ENCODE results near the gene AADAC. TPM values are rescaled to one million over a fixed set of nuclear protein-coding genes. Genes with fewer than 3 reads are reported as not detected.
"Not testable (repeated sequence)": the region's sequence is repeated elsewhere in the genome, so short reads cannot be mapped to it uniquely, and the experiment has no call there.

AADAC gene
- total RNA-seq, 1 experiment from 2014 or later: not detected

DNA sequence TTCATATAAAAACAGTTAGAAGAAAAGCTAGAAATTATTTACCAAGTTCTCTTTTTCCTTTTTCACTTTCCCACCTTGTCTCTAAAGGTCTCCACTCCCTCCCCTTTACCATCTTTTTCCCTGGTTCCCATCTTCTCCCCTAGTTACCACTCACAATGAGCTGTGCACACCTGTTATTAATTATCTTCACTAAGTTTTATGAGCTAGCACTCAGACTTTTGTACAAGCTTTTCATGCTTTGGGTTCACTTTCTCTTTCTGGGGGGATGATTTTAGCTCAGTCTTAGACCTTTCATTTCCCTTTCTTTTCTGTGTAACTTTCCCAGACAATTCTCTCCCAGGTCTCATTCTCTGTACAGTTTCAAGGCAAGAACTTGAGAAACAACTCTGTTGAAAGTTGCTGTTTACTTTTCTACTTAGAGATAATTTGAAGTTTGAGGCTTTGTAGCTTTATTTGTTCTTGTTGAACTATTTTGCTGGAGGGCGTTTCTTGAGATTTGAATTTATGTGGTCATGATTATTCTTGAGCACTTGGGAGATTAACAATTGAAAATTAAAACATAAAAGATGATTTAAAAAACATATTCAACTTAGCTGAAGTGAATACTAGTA is 24.0 kb upstream of the AADAC start:
- DNase-seq: no peak
- H3K27ac ChIP-seq: no peak overlapping the region

DNA sequence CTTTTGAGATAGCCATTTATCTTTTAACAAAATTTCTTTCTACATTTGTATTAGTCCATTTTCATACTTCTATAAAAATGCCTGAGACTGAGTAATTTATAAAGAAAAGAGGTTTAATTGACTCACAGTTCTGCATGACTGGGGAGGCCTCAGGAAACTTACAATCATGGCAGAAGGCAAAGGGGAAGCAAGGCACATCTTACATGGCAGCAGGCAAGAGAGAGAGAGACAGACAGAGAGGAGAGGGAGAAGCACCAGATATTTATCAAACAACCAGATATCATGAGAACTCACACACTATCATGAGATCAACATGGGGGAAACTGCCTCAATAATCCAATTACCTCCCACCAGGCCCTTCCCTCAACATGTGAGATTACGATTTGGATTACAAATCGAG is 23.2 kb upstream of the AADAC start:
- not testable (repeated sequence) for DNase-seq; H3K36me3 ChIP-seq; H3K4me1 ChIP-seq; H3K27ac ChIP-seq; H3K27me3 ChIP-seq; H3K4me3 ChIP-seq; H3K9me3 ChIP-seq (replicated peaks)

More for the DNA sequence above, 24.0 kb upstream of the AADAC start:
- no peaks in the 10 kb centered on the region for H3K36me3 ChIP-seq
- H3K27me3 ChIP-seq: no peaks in the 10 kb centered on the region
- no peaks in the 10 kb centered on the region for H3K9me3 ChIP-seq (replicated peaks)
- no peak overlapping the region for H3K4me3 ChIP-seq
- H3K4me1 ChIP-seq: no peaks in the 10 kb centered on the region

GRCh38 chr3:151792411-151792810 is 21.5 kb upstream of the AADAC start:
- H3K27me3 ChIP-seq: no peaks in the 10 kb centered on the region
- H3K4me1 ChIP-seq: no peaks in the 10 kb centered on the region
- H3K9me3 ChIP-seq (replicated peaks): no peaks in the 10 kb centered on the region
- H3K4me3 ChIP-seq: no peak overlapping the region
- no peaks in the 10 kb centered on the region for H3K36me3 ChIP-seq
- H3K27ac ChIP-seq: no peak overlapping the region
- DNase-seq: no peak

DNA sequence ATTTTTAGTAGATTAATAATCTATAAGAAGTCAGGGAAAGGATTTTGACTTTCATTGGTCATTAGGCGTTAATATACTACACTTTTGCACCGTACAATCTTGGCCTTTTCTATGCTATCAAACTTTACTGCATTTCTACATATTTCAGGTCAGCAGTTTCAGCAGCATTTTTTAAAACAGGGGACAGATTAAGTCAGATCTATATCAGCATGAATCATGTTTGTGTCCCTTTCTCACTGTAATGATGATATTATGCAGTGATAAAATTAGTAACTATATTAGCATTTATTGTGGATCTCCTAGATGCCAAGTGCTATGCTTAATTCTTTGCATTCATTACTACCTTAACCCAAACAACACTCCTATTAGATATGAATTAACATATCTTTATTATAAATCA is 20.3 kb upstream of the AADAC start:
- Histone ChIP-seq H3K9me3 (replicated peaks) (no peaks in the 10 kb centered on the region), H3K27ac (no peak overlapping the region), H3K4me1 (no peaks in the 10 kb centered on the region), H3K4me3 (no peak overlapping the region), H3K27me3 (no peaks in the 10 kb centered on the region), H3K36me3 (no peaks in the 10 kb centered on the region)
- no peak for DNase-seq

DNA sequence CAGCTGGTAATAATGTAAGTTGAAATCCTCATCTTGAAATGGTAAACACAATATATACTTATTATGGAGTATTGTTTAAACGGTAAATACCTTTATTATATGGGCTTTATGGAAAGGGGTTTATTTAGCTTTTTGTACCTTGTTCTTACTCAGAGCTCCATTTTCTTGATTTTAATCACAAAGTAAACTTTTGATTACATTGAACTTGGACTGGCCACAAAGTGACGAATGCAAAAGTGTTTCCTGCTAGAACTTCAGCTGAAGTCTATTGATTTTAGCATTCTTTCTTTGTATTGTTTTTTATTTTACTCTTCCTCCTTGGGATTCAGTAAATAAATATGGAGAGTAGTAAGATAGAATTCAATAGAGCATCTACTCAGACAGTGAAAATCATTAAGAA is 19.8 kb upstream of the AADAC start:
- H3K27ac ChIP-seq: no peak overlapping the region
- no peaks in the 10 kb centered on the region for H3K4me1 ChIP-seq
- no peak overlapping the region for H3K4me3 ChIP-seq
- no peaks in the 10 kb centered on the region for H3K36me3 ChIP-seq
- no peaks in the 10 kb centered on the region for H3K9me3 ChIP-seq (replicated peaks)
- no peak for DNase-seq
- no peaks in the 10 kb centered on the region for H3K27me3 ChIP-seq

DNA sequence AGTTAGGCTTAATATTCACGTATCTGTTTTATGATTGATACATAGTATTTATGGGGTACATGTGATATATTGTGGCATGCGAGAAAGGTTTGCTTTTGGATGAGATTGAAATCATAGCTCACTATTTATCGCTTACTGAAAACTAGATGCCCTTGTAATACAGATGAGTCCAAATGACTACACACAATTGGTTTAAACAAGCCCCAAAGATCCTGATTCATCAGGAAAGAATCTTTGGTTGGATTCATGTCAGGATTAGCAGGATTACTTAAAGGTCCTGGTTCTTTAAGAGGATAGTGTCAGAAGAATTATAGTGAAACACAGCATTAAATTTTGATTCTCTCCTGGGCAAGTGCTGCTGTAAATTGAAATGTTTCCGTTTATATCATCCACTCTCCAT is 18.6 kb upstream of the AADAC start:
- Histone ChIP-seq H3K27ac (no peak overlapping the region), H3K27me3 (no peaks in the 10 kb centered on the region), H3K4me1 (no peaks in the 10 kb centered on the region), H3K36me3 (no peaks in the 10 kb centered on the region), H3K4me3 (no peak overlapping the region), H3K9me3 (replicated peaks) (no peaks in the 10 kb centered on the region)
- DNase-seq: no peak

DNA sequence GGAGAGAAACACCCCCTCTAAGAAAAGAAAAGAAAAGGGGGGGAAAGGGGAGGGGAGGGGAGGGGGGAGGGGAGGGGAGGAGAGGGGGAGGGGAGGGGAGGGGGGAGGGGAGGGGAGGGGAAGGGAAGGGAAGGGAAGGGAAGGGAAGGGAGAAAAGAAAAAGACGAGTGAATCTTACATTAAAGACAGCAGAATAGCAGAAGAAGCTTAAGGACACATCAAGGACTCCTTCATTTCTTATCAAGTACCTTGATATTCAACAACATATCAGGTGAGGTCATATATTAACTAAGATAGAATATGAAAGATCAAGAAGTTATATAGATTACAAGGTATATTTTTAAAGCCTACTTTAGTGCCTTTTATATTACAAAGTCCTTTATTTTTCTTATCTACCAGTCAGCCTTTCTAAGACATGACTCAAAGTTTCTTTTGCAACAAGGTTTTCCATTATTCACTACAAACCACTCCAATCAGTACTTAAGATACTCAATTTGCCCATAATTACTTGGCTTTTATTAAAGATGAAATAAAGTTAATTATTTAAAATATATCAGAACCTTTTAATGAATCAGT is 17.7 kb upstream of the AADAC start:
- H3K4me3 ChIP-seq: no peak overlapping the region
- no peaks in the 10 kb centered on the region for H3K36me3 ChIP-seq
- no peak for DNase-seq
- H3K4me1 ChIP-seq: no peaks in the 10 kb centered on the region
- H3K9me3 ChIP-seq (replicated peaks): no peaks in the 10 kb centered on the region
- H3K27me3 ChIP-seq: no peaks in the 10 kb centered on the region
- no peak overlapping the region for H3K27ac ChIP-seq

DNA sequence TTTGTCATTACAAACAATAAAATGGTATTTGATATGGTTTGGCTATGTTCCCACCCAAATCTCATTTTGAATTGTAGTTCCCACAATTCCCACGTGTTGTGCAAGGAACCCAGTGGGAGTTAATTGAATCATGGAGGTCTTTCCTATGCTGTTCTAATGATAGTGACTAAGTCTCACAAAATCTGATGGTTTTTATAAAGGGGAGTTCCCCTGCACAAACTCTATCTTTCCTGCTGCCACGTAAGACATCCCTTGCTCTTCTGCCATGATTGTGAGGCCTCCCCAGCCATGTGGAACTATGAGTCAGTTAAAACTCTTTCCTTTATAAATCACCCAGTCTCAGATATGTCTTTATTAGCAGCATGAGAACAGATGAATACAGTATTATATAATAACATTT is 15.4 kb upstream of the AADAC start:
- Histone ChIP-seq H3K27me3 (no peaks in the 10 kb centered on the region), H3K27ac (no peak overlapping the region), H3K36me3 (no peaks in the 10 kb centered on the region), H3K4me1 (no peaks in the 10 kb centered on the region), H3K4me3 (no peak overlapping the region), H3K9me3 (replicated peaks) (no peaks in the 10 kb centered on the region)
- DNase-seq: no peak

DNA sequence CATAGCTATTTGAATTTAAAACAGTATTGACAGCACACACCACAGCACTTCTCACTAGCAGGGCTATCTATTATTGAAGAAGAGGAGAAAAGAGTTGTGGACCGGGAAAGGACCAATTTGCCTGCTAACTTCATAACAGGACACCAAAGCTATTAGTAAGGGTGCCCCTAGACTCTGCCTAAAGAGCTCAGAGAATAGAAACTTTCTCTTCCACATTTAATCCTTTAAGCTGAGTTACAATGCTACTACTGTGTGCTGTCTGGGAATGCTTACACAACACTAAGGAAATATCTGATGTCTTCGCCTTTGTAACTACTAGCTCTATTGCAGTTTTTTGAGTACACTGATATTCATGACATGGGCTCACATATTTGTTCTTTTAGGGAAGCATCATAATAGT is 13.5 kb upstream of the AADAC start:
- H3K9me3 ChIP-seq (replicated peaks): no peaks in the 10 kb centered on the region
- H3K27ac ChIP-seq: no peak overlapping the region
- no peak overlapping the region for H3K4me3 ChIP-seq
- H3K4me1 ChIP-seq: no peaks in the 10 kb centered on the region
- no peaks in the 10 kb centered on the region for H3K27me3 ChIP-seq
- no peaks in the 10 kb centered on the region for H3K36me3 ChIP-seq
- peak in 1 of 2 experiments; percentile 44 for DNase-seq

DNA sequence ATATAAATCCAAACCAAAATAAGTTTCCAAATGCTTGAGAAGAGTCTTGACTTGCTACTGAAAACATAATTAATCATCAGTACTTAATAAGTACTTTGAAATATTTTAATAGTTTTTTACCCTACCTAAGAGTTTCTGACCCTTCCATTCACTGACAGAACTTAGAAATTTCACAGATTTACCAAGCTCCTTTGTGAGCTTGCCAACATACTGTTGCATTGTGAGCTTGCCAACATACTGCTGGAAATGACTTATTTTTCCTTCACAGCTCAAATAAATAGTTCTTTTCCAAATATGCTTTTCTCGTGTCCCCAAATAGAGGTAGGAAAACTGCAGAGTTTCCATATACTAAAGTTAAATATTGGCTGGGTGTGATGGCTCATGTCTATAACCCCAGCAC is 9.6 kb upstream of the AADAC start:
- no peaks in the 10 kb centered on the region for H3K27me3 ChIP-seq
- no peaks in the 10 kb centered on the region for H3K36me3 ChIP-seq
- H3K9me3 ChIP-seq (replicated peaks): no peaks in the 10 kb centered on the region
- no peaks in the 10 kb centered on the region for H3K4me1 ChIP-seq
- DNase-seq: no peak
- H3K27ac ChIP-seq: no peak overlapping the region
- no peak overlapping the region for H3K4me3 ChIP-seq

- H3K27me3 ChIP-seq: no peaks in the 10 kb centered on the region
- no peak for DNase-seq
- H3K4me1 ChIP-seq: no peaks in the 10 kb centered on the region
- H3K27ac ChIP-seq: no peak overlapping the region
- H3K36me3 ChIP-seq: no peaks in the 10 kb centered on the region
- no peak overlapping the region for H3K4me3 ChIP-seq
- no peaks in the 10 kb centered on the region for H3K9me3 ChIP-seq (replicated peaks)
These were observed 7.1 kb upstream of the AADAC start for GRCh38 chr3:151806838-151807237.

GRCh38 chr3:151808926-151809325 is 5.0 kb upstream of the AADAC start:
- not testable (repeated sequence) for DNase-seq; H3K9me3 ChIP-seq (replicated peaks); H3K4me1 ChIP-seq

GRCh38 chr3:151811474-151811873 is 2.4 kb upstream of the AADAC start:
- no peaks in the 10 kb centered on the region for H3K36me3 ChIP-seq
- no peak overlapping the region for H3K4me3 ChIP-seq
- H3K27ac ChIP-seq: no peak overlapping the region
- H3K9me3 ChIP-seq (replicated peaks): no peaks in the 10 kb centered on the region
- no peaks in the 10 kb centered on the region for H3K4me1 ChIP-seq
- DNase-seq: no peak
- no peaks in the 10 kb centered on the region for H3K27me3 ChIP-seq

More at GRCh38 chr3:151808926-151809325, 5.0 kb upstream of the AADAC start:
- H3K4me3 ChIP-seq, H3K36me3 ChIP-seq, H3K27ac ChIP-seq, H3K27me3 ChIP-seq: not testable (repeated sequence)

DNA sequence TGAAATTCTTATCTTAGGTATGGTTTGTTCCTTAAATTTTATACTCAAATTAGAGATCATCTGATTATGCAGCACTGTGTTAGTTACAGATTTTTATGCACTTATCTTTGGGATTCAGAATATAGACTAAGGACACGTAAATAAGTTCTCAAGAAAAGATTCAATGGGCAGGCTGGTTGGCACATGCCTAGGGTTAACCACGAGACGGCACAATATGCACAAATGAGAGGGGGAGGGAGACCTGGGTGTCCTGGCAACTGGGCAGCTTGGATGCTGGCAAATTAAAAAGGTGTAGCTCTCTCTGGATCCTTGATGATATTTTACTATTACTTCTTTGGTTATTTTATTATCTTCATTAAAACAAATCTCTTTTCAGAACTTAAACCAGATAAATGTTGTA is 672 bp downstream of the AADAC start:
- H3K27me3 ChIP-seq: no peaks in the 10 kb centered on the region
- H3K4me3 ChIP-seq: no peak overlapping the region
- H3K4me1 ChIP-seq: no peaks in the 10 kb centered on the region
- H3K9me3 ChIP-seq (replicated peaks): no peaks in the 10 kb centered on the region
- no peak overlapping the region for H3K27ac ChIP-seq
- no peak for DNase-seq
- H3K36me3 ChIP-seq: no peaks in the 10 kb centered on the region

- H3K4me3 ChIP-seq: no peak overlapping the region
- H3K4me1 ChIP-seq: no peaks in the 10 kb centered on the region
- H3K36me3 ChIP-seq: no peaks in the 10 kb centered on the region
- no peak overlapping the region for H3K27ac ChIP-seq
- DNase-seq: no peak
- H3K9me3 ChIP-seq (replicated peaks): no peaks in the 10 kb centered on the region
- H3K27me3 ChIP-seq: no peaks in the 10 kb centered on the region
These were observed 2.2 kb downstream of the AADAC start for GRCh38 chr3:151816091-151816604.

DNA sequence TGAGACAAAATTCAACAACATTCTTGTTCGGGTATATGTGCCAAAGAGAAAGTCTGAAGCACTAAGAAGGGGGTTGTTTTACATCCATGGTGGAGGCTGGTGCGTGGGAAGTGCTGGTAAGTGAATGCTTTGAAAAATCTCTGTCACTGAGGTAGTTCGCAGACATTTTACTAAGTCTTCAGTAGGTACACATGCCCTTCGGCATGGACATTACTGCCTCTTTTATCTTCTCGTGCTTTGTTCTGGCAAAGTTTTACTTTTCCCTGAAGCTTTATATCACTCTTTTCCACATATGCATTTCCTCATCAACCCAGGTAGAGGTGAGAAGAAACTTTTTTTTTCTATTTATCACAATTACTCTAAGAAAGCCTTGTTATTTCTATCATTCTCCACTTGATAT is 3.6 kb downstream of the AADAC start:
- no peak for DNase-seq
- H3K4me3 ChIP-seq: no peak overlapping the region
- no peak overlapping the region for H3K27ac ChIP-seq
- no peaks in the 10 kb centered on the region for H3K4me1 ChIP-seq
- no peaks in the 10 kb centered on the region for H3K36me3 ChIP-seq
- H3K9me3 ChIP-seq (replicated peaks): no peaks in the 10 kb centered on the region
- H3K27me3 ChIP-seq: no peaks in the 10 kb centered on the region

Measured in SJCRH30 (cell line).